OCI-LY1 (cell line): ENCODE measurements around the gene SREBF1.

Experiments
- H2AFZ ChIP-seq: fragments of 200-600 bp; sonication (generic), shearing (Covaris generic); 2 replicates; pipeline ENCODE4 v1.6.0; 2014; ENCODE audit warnings: antibody characterized with exemption, mild to moderate bottlenecking, low read length
- H3F3A ChIP-seq: fragments of 200-600 bp; sonication (generic), shearing (Covaris generic); 2 replicates; pipeline ENCODE4 v1.6.0; 2014; ENCODE audit warnings: mild to moderate bottlenecking, antibody characterized with exemption, low read length, moderate library complexity; ENCODE audit not compliant: insufficient read depth
- H3K27ac ChIP-seq: fragments of 200-600 bp; sonication (generic); 2 replicates; pipeline ENCODE4 v1.5.1; 2014; ENCODE audit warnings: low read length, mixed run types, mild to moderate bottlenecking, low read depth; ENCODE audit not compliant: poor library complexity, severe bottlenecking
- H3K27me3 ChIP-seq: fragments of 200-600 bp; sonication (generic); 2 replicates; pipeline ENCODE4 v1.6.0; 2014; ENCODE audit warnings: antibody characterized with exemption, mild to moderate bottlenecking, low read length, moderate library complexity; ENCODE audit not compliant: insufficient read depth
- H3K36me3 ChIP-seq: fragments of 200-600 bp; sonication (generic); 2 replicates; pipeline ENCODE4 v1.6.1; 2014; ENCODE audit warnings: mild to moderate bottlenecking, antibody characterized with exemption, low read length, moderate library complexity, mixed read lengths; ENCODE audit not compliant: insufficient read depth
- H3K4me1 ChIP-seq: fragments of 200-600 bp; sonication (generic); 2 replicates; pipeline ENCODE4 v1.5.1; 2014; ENCODE audit warnings: mild to moderate bottlenecking, low read length, moderate library complexity; ENCODE audit not compliant: insufficient read depth, severe bottlenecking
- H3K4me2 ChIP-seq: fragments of 200-600 bp; sonication (generic), shearing (Covaris generic); 2 replicates; pipeline ENCODE4 v1.6.1; 2014; ENCODE audit warnings: low read length
- H3K4me3 ChIP-seq: fragments of 200-600 bp; sonication (generic); 2 replicates; pipeline ENCODE4 v1.5.1; 2014; ENCODE audit warnings: low read length, low read depth, mild to moderate bottlenecking, mixed read lengths; ENCODE audit not compliant: poor library complexity, severe bottlenecking
- H3K79me2 ChIP-seq: fragments of 200-600 bp; shearing (Covaris generic); 2 replicates; pipeline ENCODE4 v1.6.1; 2016; ENCODE audit warnings: mixed run types, low read length, mixed read lengths; ENCODE audit not compliant: insufficient read depth
- H3K9ac ChIP-seq: fragments of 200-600 bp; sonication (generic), shearing (Covaris generic); 2 replicates; pipeline ENCODE4 v1.6.1; 2014; ENCODE audit warnings: mild to moderate bottlenecking, low read length, mixed read lengths
- H3K9me2 ChIP-seq: fragments of 200-600 bp; sonication (generic), shearing (Covaris generic); 2 replicates; pipeline ENCODE4 v1.6.1; 2014; ENCODE audit warnings: low read depth, mild to moderate bottlenecking, low read length, mixed read lengths
- H3K9me3 ChIP-seq: fragments of 200-600 bp; shearing (Covaris generic); 2 replicates; pipeline ENCODE4 v1.6.1; 2014; ENCODE audit warnings: low read length, mixed read lengths
- H4K20me1 ChIP-seq: fragments of 200-600 bp; sonication (generic), shearing (Covaris generic); 2 replicates; pipeline ENCODE4 v1.6.0; 2016; ENCODE audit warnings: mild to moderate bottlenecking, low read length; ENCODE audit not compliant: insufficient read depth
- EZH2 ChIP-seq: fragments of 200-600 bp; sonication (generic), shearing (Covaris generic); IDR thresholded peaks from 2 replicates; pipeline ENCODE4 v1.8.0; 2017; ENCODE audit warnings: borderline replicate concordance, mixed run types, mild to moderate bottlenecking, antibody characterized with exemption, low read length, moderate library complexity, mixed read lengths
- TF ChIP-seq, protein P1 (sequence below): fragments of 200-600 bp; sonication (generic), shearing (Covaris generic); IDR thresholded peaks from 2 replicates; pipeline ENCODE4 v1.5.1; 2017; ENCODE audit warnings: mild to moderate bottlenecking, antibody characterized with exemption, low read length, moderate library complexity, mixed read lengths

Gene SREBF1

DNA sequence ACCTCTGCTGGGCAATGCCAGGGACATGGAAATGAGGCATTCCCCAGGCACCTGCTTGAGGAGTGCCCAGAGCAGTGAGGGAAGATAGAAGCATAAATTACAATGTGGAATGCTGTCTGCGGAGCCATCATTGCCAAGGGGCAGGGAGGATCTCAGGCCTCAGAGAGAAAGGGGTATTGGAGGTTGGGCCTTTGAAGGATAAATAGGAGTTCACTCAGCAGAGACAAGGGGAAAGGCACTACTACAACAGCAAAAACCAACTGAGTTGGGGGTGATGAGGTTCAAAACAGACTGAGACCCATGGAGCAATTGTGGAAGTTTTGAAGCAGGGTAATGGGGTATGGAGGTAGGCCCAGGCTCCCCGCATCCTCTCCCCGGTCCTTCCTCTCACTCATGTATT, 32.8 kb downstream of the SREBF1 start:
- no peak for TF ChIP-seq EZH2
- TF ChIP-seq, protein P1, sequence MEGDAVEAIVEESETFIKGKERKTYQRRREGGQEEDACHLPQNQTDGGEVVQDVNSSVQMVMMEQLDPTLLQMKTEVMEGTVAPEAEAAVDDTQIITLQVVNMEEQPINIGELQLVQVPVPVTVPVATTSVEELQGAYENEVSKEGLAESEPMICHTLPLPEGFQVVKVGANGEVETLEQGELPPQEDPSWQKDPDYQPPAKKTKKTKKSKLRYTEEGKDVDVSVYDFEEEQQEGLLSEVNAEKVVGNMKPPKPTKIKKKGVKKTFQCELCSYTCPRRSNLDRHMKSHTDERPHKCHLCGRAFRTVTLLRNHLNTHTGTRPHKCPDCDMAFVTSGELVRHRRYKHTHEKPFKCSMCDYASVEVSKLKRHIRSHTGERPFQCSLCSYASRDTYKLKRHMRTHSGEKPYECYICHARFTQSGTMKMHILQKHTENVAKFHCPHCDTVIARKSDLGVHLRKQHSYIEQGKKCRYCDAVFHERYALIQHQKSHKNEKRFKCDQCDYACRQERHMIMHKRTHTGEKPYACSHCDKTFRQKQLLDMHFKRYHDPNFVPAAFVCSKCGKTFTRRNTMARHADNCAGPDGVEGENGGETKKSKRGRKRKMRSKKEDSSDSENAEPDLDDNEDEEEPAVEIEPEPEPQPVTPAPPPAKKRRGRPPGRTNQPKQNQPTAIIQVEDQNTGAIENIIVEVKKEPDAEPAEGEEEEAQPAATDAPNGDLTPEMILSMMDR: no peak
- H3K79me2 ChIP-seq: no peaks in the 10 kb centered on the region
- H3K27me3 ChIP-seq: peaks cover 7% of the 10 kb centered on the region
- no peak overlapping the region for H3K27ac ChIP-seq
- H3K9ac ChIP-seq: no peak overlapping the region
- H4K20me1 ChIP-seq: no peaks in the 10 kb centered on the region
- no peaks in the 10 kb centered on the region for H3F3A ChIP-seq
- H3K4me3 ChIP-seq: no peak overlapping the region
- H3K36me3 ChIP-seq: no peaks in the 10 kb centered on the region
- no peak overlapping the region for H2AFZ ChIP-seq
- no peak overlapping the region for H3K4me2 ChIP-seq
- H3K9me2 ChIP-seq: no peaks in the 10 kb centered on the region
- H3K9me3 ChIP-seq: no peaks in the 10 kb centered on the region
- no peaks in the 10 kb centered on the region for H3K4me1 ChIP-seq

- Histone ChIP-seq H3K27ac (no peak overlapping the region), H3F3A (no peaks in the 10 kb centered on the region), H2AFZ (no peak overlapping the region), H3K4me3 (no peak overlapping the region), H3K4me2 (no peak overlapping the region), H3K79me2 (no peaks in the 10 kb centered on the region), H3K36me3 (no peaks in the 10 kb centered on the region), H4K20me1 (no peaks in the 10 kb centered on the region), H3K9me3 (no peaks in the 10 kb centered on the region), H3K9me2 (no peaks in the 10 kb centered on the region), H3K9ac (no peak overlapping the region), H3K27me3 (peaks cover 9% of the 10 kb centered on the region), H3K4me1 (no peaks in the 10 kb centered on the region)
- TF ChIP-seq EZH2: no peak
- TF ChIP-seq, protein P1: no peak
These were observed 34.8 kb downstream of the SREBF1 start for GRCh38 chr17:17801800-17802481.

- no peaks in the 10 kb centered on the region for H3F3A ChIP-seq
- no peaks in the 10 kb centered on the region for H3K79me2 ChIP-seq
- H3K4me3 ChIP-seq: no peak overlapping the region
- no peaks in the 10 kb centered on the region for H3K36me3 ChIP-seq
- TF ChIP-seq EZH2: no peak
- TF ChIP-seq, protein P1: no peak
- no peaks in the 10 kb centered on the region for H3K4me1 ChIP-seq
- H2AFZ ChIP-seq: no peak overlapping the region
- H3K4me2 ChIP-seq: no peak overlapping the region
- no peak overlapping the region for H3K27ac ChIP-seq
- no peak overlapping the region for H3K9ac ChIP-seq
- H3K9me2 ChIP-seq: no peaks in the 10 kb centered on the region
- H3K27me3 ChIP-seq: peaks cover 4% of the 10 kb centered on the region; the same call in 1 of the 2 replicates
- no peaks in the 10 kb centered on the region for H3K9me3 ChIP-seq
- H4K20me1 ChIP-seq: no peaks in the 10 kb centered on the region
These were observed 36.2 kb downstream of the SREBF1 start for GRCh38 chr17:17800504-17801021.
